ENCODE results near the gene MYBPH.

Gene MYBPH

DNA sequence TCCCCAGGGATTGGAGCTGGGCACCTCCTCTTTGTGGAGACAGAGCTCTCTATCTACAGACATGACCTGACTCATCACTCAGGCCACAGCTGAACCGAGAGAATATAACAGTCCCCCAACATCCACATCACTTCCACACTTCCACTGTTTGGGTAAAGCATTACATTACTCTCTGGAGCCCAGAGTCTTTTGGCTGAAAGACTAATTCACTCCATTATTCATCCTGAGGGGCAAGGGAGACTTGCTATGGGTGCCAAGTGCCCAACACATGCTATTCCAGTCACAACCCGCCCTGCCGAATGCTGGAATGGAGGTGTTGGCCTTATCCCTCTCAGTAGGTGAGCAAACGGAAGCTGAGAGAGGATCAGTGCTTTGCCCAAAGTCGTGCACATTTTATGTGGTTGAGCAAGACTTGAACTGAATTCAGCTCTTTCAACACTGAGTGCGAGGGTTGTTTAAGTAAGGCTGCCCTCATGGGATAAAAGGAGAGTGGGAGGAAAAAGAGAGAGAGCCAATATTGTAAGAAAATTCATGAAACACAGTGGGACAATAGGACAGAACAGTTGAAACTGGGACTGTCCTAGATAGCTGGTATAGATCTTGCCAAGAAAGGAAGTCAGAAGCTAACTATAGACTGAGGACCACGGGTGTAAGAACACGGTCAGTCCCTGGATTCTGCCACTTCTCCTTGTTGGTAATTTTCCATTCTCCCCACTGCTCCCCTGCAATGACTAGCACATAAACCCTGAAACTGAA, 24.4 kb upstream of the MYBPH start:
- DNase-seq (ENCODE audit: insufficient read length): no peak
- TF ChIP-seq POLR2AphosphoS5 (IDR thresholded peaks at IDR 0.05; ENCODE audit: low read depth, low read length) (no peak), POLR2A (IDR thresholded peaks at IDR 0.05; ENCODE audit: low read depth, low read length) (no peak), TAF1 (IDR thresholded peaks at IDR 0.05; ENCODE audit: borderline replicate concordance, low read depth, low read length) (no peak)
- no peak for FAIRE-seq

DNA sequence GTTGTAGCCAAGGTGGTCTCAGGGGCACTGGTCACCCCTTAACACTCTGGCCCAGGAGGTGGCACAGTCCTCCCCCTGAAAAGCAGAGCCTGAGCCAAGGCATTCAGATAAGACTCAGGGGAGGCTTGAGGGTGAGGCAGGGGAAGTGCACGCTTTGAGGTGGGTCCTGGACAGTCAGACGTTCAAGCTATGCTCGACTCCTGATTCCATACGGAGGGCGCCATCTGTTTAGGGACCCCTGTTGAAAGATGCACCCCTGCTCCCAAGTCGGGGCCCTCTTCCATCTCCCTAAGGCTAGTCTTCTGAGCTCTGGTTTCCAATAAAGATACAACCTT, 23.8 kb upstream of the MYBPH start:
- TF ChIP-seq TAF1 (IDR thresholded peaks at IDR 0.05; ENCODE audit: borderline replicate concordance, low read depth, low read length): no peak
- TF ChIP-seq POLR2A (IDR thresholded peaks at IDR 0.05; ENCODE audit: low read depth, low read length): no peak
- no peak for TF ChIP-seq POLR2AphosphoS5 (IDR thresholded peaks at IDR 0.05; ENCODE audit: low read depth, low read length)
- FAIRE-seq (no peak), DNase-seq (ENCODE audit: insufficient read length) (no peak)

DNA sequence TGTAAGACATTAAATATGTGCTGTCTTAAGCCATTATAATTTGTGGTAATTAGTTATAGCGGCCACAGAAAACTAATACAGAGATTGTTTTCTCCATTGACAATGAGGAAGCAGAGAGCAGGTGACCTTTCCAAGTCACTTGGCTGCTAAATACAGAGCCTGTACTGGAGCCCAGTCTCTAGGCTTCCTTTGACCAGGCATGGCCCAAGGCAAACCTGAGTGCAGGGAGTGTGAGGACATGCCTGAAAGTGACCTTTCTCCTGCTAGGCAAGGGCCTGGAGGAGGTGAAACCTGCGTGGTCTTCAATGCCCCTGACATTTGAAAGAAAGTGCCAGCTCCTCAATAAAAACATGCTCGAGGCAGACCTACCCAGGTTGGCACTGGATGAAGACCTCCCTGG, 23.4 kb upstream of the MYBPH start:
- FAIRE-seq (no peak), DNase-seq (ENCODE audit: insufficient read length) (no peak)
- TF ChIP-seq POLR2A (IDR thresholded peaks at IDR 0.05; ENCODE audit: low read depth, low read length) (no peak), POLR2AphosphoS5 (IDR thresholded peaks at IDR 0.05; ENCODE audit: low read depth, low read length) (no peak), TAF1 (IDR thresholded peaks at IDR 0.05; ENCODE audit: borderline replicate concordance, low read depth, low read length) (no peak)

DNA sequence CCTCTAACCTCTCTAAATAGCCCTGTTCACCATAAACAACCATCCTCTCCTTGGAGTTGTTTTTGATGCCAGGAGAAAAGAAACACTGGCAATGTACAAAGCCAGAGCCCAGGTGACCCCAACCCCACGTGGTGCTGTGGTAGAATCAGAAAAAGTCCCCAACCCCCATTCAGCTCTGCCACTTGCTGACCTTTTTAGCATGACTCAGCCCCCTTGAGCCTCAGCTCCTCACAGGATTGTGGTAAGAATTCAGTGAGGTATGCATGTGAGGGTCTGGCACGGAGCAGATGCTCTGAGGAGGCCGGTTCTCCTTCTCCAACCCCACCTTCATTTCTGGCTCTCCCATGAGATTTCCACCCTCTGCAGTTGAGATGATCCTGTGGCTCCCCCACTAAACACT, 22.0 kb upstream of the MYBPH start:
- no peak for FAIRE-seq
- no peak for TF ChIP-seq POLR2AphosphoS5 (IDR thresholded peaks at IDR 0.05; ENCODE audit: low read depth, low read length)
- no peak for TF ChIP-seq POLR2A (IDR thresholded peaks at IDR 0.05; ENCODE audit: low read depth, low read length)
- no peak for TF ChIP-seq TAF1 (IDR thresholded peaks at IDR 0.05; ENCODE audit: borderline replicate concordance, low read depth, low read length)
- DNase-seq (ENCODE audit: insufficient read length): no peak

DNA sequence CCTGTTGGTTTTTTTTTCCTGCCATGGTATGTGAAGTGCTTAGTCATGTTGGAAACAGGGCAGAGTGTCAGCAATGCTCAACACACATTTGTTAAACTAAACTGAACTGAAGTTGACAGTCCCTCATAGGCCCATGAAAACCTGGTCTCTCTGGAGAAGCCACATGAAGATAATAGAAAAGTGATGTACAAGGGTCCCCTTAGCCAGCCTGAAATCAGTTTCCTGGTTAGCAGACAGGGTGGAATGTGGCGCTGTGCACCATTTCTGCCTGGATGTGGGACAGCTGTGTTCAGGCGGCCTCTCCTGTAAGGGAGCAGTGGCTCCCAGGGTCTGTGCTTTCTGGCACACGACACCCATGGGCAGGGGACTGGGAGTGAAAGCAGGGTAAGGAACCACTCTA, 20.7 kb upstream of the MYBPH start:
- TF ChIP-seq POLR2AphosphoS5 (IDR thresholded peaks at IDR 0.05; ENCODE audit: low read depth, low read length) (no peak), TAF1 (IDR thresholded peaks at IDR 0.05; ENCODE audit: borderline replicate concordance, low read depth, low read length) (no peak)
- FAIRE-seq (no peak), DNase-seq (ENCODE audit: insufficient read length) (no peak)

DNA sequence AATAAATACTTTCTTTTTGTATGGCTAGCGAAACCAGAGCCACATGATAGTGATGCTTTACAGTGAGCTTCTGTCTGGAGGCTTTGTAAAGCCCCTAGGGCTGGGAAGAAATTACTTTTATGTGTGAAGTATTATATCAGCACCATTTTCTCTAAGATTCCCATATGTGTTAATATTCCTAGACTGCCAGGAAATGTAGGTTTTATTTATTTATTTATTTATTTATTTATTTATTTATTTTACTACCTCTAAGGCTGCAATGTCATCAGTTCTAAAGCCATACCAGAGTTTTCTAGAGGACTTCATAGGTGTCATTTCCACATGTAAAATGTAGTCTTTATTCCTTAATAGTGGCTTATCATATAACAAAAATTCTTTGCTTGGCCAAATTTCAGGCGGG, 15.3 kb upstream of the MYBPH start:
- TF ChIP-seq TAF1 (IDR thresholded peaks at IDR 0.05; ENCODE audit: borderline replicate concordance, low read depth, low read length) (no peak), POLR2AphosphoS5 (IDR thresholded peaks at IDR 0.05; ENCODE audit: low read depth, low read length) (no peak), POLR2A (IDR thresholded peaks at IDR 0.05; ENCODE audit: low read depth, low read length) (no peak)
- FAIRE-seq (no peak), DNase-seq (ENCODE audit: insufficient read length) (no peak)

DNA sequence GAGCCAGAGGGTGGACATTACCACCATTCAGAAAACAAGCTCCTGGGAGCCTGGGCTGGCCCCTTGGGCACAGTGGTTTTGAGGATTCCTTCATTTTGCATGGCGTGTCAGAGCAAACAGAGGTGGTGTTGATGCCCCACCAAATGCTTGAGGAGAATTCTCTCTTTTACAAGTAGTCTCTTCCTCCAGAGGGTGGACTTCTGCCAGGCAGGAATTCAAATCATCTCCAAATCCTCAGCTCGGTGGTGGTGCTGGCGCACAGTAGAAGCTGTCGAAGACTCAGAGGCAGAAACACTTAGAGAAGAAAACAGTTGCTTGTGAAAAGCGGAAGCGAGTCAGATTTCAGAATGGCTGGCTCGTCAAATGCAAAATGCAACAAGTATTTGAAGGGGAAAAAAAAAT, 14.3 kb upstream of the MYBPH start:
- TF ChIP-seq TAF1 (IDR thresholded peaks at IDR 0.05; ENCODE audit: borderline replicate concordance, low read depth, low read length): no peak
- no peak for TF ChIP-seq POLR2AphosphoS5 (IDR thresholded peaks at IDR 0.05; ENCODE audit: low read depth, low read length)
- no peak for TF ChIP-seq POLR2A (IDR thresholded peaks at IDR 0.05; ENCODE audit: low read depth, low read length)
- DNase-seq (ENCODE audit: insufficient read length): no peak
- FAIRE-seq: no peak

DNA sequence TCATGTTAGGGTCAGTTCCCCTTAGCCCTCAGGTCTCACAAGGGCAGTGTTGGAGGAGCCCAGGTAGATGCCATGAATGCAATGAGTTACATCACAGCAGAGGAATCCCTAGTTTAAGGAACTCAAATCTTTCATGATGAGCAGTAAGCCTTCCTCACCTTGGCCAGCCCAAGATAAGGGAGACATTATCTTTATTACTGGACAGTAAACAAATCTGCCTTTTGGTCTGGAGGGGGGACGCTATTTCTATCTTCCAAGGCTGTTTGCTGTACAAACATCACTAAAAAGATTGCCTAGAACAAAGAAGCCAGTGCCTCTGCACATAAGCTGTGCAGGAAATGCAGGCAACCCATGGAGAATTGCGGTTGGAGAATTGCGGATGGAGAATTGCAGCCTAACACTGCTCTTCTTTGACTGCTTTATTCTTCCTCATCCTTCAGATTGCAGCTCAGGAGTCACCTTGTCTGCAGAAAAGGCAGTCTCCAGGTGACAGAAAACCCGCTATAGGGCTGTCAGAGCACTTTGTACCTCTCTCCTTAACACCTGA, 13.1 kb upstream of the MYBPH start:
- FAIRE-seq: no peak
- TF ChIP-seq POLR2AphosphoS5 (IDR thresholded peaks at IDR 0.05; ENCODE audit: low read depth, low read length): no peak
- no peak for TF ChIP-seq POLR2A (IDR thresholded peaks at IDR 0.05; ENCODE audit: low read depth, low read length)
- TF ChIP-seq TAF1 (IDR thresholded peaks at IDR 0.05; ENCODE audit: borderline replicate concordance, low read depth, low read length): no peak
- no peak for DNase-seq (ENCODE audit: insufficient read length)

DNA sequence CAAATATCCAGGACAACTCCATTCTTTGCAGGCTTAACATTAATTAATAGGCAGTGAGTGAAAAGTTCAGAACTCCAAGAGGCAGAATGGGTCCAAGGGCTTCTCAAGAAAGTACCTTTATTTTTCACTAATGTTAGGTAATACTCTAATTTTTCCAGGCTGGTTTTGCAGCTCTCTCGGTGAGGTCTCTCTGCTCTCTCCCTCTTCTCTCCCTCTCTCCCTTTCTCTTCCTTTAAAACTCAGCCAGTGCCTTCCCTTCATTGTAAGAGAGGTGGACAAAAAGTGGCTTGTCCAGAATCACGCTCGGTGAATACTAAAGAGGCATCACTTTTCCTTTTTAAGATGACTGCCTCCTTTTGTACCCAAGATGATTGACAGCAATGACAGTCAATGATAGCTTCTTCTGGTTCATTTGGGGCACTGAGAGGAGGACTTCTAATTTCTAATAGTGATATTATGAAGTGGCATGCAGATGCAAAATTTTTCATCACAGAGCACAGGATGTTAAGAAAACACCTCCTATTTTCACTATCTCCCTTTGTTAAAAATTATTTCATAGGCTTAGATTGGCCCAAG, 12.2 kb upstream of the MYBPH start:
- TF ChIP-seq TAF1 (IDR thresholded peaks at IDR 0.05; ENCODE audit: borderline replicate concordance, low read depth, low read length) (no peak), POLR2AphosphoS5 (IDR thresholded peaks at IDR 0.05; ENCODE audit: low read depth, low read length) (no peak), POLR2A (IDR thresholded peaks at IDR 0.05; ENCODE audit: low read depth, low read length) (no peak)
- DNase-seq (ENCODE audit: insufficient read length): no peak
- FAIRE-seq: no peak

DNA sequence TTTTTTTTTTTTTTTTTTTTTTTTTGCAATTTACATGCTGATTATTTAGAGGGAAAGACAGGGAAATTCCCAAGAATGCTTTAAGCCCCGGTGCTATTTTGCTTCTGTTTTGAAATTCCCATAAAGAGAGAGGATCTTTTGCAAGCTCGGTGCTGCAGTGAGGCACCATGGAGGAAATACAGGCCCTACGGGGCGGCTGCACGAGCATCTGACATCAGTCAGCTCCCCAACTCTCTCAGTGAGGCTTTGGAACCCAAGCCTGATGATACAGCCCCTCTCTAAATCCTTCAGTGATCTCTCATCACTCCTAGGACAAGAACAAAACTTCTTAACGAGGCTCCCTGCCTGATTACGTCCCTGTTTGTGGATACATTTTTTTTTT, 11.7 kb upstream of the MYBPH start:
- FAIRE-seq (no peak), DNase-seq (ENCODE audit: insufficient read length) (no peak)
- TF ChIP-seq POLR2A (IDR thresholded peaks at IDR 0.05; ENCODE audit: low read depth, low read length) (no peak), POLR2AphosphoS5 (IDR thresholded peaks at IDR 0.05; ENCODE audit: low read depth, low read length) (no peak), TAF1 (IDR thresholded peaks at IDR 0.05; ENCODE audit: borderline replicate concordance, low read depth, low read length) (no peak)

DNA sequence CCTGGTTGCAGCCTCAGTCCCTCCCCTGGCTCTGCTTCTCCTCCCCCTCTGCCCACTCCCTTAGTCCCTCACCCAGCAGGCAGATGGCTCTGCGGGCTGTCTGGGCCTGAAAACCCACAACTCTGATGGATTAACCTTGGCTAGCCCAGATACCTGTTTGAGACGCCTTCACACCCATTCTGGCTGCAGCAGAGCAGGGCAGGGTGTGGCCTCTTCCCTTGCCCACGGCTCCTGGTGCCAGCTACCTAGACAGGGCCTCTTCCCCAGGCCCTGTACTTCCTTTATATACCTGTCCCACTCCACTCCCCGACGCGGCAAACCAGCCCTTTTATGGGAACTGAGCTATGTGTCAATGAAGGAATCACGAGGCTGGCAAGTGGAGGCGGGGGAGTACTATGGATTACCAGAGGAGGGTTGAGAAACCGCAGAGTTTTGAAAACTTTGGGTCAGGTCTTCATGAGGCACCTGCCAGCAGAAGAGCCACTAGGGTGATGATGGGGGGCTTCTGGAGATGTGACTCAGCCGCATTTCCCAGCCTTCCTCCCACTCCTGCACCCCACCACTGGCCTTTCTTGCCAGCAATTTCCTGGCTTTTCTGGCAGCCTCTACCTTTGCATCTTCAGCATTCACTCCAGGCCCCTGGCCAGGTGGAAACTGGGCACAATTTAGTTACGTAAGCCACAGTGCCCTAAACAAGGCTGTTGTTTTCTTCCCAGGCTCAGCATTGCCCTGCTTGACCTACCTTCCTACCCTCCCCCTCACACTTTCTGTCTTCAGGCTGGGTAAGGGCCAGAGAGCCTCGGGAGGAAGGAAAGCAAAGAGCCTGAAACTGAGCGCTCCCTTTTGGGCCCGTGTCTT, 11.0 kb upstream of the MYBPH start, which contains the start of gene CHI3L1:
Gene CHI3L1 (minus strand): TSS at position 259 of the 858 bp plus-strand sequence. CDS start 81 bp downstream, at position 178.
- FAIRE-seq: no peak

More for the DNA sequence above, 11.0 kb upstream of the MYBPH start, which contains the start of gene CHI3L1:
- no peak for DNase-seq (ENCODE audit: insufficient read length)
- TF ChIP-seq TAF1 (IDR thresholded peaks at IDR 0.05; ENCODE audit: borderline replicate concordance, low read depth, low read length) (no peak), POLR2A (IDR thresholded peaks at IDR 0.05; ENCODE audit: low read depth, low read length) (no peak)

Data from GM12892 (cell line).